Measurements from ENCODE around the gene ACSL1.
"Not testable (repeated sequence)": the region's sequence is repeated elsewhere in the genome, so short reads cannot be mapped to it uniquely, and the experiment has no call there.

The ACSL1 gene

GRCh38 chr4:184839075-184839399 lies 13.3 kb upstream of the ACSL1 start:
- DNase-seq, result not testable (repeated sequence)

GRCh38 chr4:184838249-184839074 lies 12.7 kb upstream of the ACSL1 start:
- no peak for DNase-seq

- no peak for DNase-seq
These were observed 10.8 kb upstream of the ACSL1 start for GRCh38 chr4:184836613-184837012.

- DNase-seq, result no peak
These were observed 7.5 kb upstream of the ACSL1 start for GRCh38 chr4:184833046-184833838.

- DNase-seq, result no peak
These were observed 5.4 kb upstream of the ACSL1 start for GRCh38 chr4:184831153-184831552.

- peak in 1 of 2 experiments; percentile 32 for DNase-seq
These were observed 1.0 kb upstream of the ACSL1 start for GRCh38 chr4:184826691-184827270.

GRCh38 chr4:184825141-184825895 lies 450 bp downstream of the ACSL1 start:
- no peak for DNase-seq

- DNase-seq, result no peak
These were observed 1.0 kb downstream of the ACSL1 start for GRCh38 chr4:184824776-184825084.

GRCh38 chr4:184824081-184824775 lies 1.5 kb downstream of the ACSL1 start:
- no peak for DNase-seq

- DNase-seq, result no peak
These were observed 2.8 kb downstream of the ACSL1 start for GRCh38 chr4:184823014-184823413.

GRCh38 chr4:184822356-184822755 lies 3.4 kb downstream of the ACSL1 start:
- DNase-seq, result no peak

GRCh38 chr4:184821242-184821641 lies 4.5 kb downstream of the ACSL1 start:
- DNase-seq, result no peak

- DNase-seq, result no peak
These were observed 6.0 kb downstream of the ACSL1 start for GRCh38 chr4:184819786-184820185.

GRCh38 chr4:184818216-184818564 lies 7.6 kb downstream of the ACSL1 start:
- no peak for DNase-seq

- DNase-seq, result no peak
These were observed 8.1 kb downstream of the ACSL1 start for GRCh38 chr4:184817494-184818215.

- no peak for DNase-seq
These were observed 8.8 kb downstream of the ACSL1 start for GRCh38 chr4:184816962-184817361.

GRCh38 chr4:184815046-184815877 lies 10.5 kb downstream of the ACSL1 start:
- DNase-seq, result peak; percentile 70 to 84

- no peak for DNase-seq
These were observed 11.1 kb downstream of the ACSL1 start for GRCh38 chr4:184814686-184815045.

- DNase-seq, result no peak
These were observed 13.1 kb downstream of the ACSL1 start for GRCh38 chr4:184812651-184813181.

- no peak for DNase-seq
These were observed 13.6 kb downstream of the ACSL1 start for GRCh38 chr4:184812199-184812542.

All from NCI-H2081 (cell line).